ENCODE data around the gene ATG2B.

GRCh38 chr14:96354246-96354645 is 8.9 kb downstream of the ATG2B start:
- no peak for TF ChIP-seq POLR2AphosphoS5 (IDR thresholded peaks at IDR 0.05; ENCODE audit: low read length)
- TF ChIP-seq POLR2A (IDR thresholded peaks at IDR 0.05; ENCODE audit: low read depth, low read length): no peak
- TF ChIP-seq EZH2 (IDR thresholded peaks at IDR 0.05; ENCODE audit: borderline replicate concordance, control insufficient read depth, low read depth, low read length): no peak
- TF ChIP-seq, protein P1, sequence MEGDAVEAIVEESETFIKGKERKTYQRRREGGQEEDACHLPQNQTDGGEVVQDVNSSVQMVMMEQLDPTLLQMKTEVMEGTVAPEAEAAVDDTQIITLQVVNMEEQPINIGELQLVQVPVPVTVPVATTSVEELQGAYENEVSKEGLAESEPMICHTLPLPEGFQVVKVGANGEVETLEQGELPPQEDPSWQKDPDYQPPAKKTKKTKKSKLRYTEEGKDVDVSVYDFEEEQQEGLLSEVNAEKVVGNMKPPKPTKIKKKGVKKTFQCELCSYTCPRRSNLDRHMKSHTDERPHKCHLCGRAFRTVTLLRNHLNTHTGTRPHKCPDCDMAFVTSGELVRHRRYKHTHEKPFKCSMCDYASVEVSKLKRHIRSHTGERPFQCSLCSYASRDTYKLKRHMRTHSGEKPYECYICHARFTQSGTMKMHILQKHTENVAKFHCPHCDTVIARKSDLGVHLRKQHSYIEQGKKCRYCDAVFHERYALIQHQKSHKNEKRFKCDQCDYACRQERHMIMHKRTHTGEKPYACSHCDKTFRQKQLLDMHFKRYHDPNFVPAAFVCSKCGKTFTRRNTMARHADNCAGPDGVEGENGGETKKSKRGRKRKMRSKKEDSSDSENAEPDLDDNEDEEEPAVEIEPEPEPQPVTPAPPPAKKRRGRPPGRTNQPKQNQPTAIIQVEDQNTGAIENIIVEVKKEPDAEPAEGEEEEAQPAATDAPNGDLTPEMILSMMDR (IDR thresholded peaks at IDR 0.05 in 2 of 3, conservative IDR thresholded peaks at IDR 0.05 in 1 of 3; ENCODE audit: control insufficient read depth in 2 of 3, extremely low read depth in 1 of 3, insufficient read depth in 1 of 3, low read depth in 3 of 3, low read length in 3 of 3): no peak
